HG02870 (cell line): ENCODE data around the gene TPM1.

ENCODE experiments used
- ATAC-seq: cut with Tn5 transposase; IDR thresholded peaks from one replicate; pipeline ENCODE4 v1.9.1; 2021; ENCODE audit warnings: mild to moderate bottlenecking, moderate library complexity; ENCODE audit not compliant: unreplicated experiment

TPM1 gene

DNA sequence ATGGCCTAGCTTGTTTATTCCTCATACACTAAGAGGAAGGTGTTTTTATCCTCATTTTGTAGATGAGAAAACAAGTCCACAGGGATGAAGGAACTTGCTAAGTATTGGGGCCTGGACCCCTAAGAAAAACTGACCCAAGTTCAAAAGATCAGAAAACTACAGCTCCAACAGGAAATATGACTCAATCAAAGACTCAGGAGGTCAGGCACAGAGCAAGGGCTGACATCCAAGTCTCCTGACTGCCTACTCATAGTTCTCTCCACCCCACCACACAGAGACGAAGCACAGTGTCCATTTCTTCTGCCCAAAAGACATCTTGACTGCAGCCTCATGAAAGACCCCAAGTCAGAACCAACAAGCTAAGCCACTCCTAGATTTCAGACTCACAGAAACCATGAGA lies 26.9 kb upstream of the TPM1 start:
- no peak for ATAC-seq

DNA sequence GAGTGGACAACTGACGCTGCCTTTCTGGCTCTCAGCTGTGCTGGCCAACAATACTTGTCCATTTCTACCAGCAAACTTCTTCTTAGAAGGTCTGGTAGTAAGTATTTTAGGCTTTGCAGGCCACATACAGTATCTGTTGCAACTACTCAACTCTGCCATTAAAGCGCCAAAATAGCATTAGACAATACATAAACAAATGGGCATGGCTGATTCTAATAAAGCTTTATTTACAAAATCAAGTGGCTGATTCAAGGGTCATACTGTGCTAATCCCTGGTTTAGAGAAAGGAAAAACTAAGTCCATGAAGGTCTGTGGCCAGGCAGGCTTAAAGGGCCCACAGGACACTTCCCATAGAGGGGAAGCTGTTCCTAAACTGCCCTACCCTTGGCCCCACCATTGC lies 26.3 kb upstream of the TPM1 start:
- no peak for ATAC-seq

DNA sequence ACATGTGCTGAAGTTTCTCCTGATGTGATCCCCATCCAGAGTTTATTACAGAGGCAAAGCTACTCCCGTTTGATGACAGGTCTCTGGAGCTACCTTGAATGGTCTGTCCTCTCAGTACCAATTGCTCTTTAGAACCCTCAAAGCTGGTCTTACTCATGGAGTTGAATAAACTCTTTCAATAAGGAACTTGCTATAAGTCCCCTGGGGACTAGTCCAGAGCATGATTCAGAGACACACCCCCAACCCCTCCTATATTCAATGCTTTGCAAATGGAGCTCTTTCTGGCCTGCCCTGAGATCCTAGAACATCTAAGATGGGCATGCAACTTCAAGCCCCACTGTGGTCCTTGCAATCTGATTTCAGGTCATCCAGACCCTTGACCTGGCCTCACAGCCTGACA lies 23.9 kb upstream of the TPM1 start:
- no peak for ATAC-seq

DNA sequence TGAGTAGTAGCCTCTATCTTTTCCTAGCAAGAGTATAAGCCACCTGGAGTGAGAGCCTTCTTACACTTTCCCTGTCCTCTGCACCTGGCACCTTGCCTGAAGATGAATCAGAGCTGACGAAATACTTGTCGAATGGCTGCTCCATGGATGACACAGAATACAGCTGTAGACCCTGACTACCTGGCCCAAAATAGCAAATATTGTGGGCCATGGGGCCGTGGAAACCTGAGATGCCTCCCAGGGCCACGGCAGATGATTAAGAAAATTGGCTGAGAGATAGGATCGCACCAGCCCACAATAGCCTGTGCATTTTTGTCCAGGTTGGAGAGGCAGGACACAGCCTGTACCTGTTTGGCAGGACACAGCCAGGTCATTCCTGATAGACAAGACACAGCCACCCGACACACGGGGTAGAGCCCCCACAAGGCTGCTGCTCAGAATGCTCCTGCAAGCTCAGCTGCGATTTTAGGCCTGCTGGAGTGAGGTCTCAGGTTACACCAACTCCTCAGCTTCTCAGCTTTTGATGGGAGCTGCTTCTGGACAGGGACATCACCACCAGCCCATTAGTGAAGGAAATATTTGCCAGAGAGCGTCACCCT lies 22.9 kb upstream of the TPM1 start:
- no peak for ATAC-seq

DNA sequence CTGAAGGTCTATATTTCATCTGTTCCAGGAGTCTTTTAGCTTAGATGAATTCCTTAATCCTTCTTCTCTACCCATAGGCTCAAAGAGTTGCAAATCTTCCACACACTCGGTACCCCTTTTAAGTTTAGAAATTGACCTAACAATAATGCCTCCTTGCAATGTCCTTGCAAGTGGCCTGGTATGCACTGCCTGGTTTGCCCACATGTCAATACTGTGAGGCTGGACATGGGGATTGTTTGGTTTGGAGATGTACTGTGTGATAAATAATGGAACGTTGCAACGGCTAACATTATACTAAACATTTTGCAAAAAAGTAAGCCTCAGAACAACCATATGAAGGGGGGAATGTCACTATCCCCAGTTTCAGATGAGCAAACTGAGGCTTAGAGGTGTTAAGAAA lies 22.4 kb upstream of the TPM1 start:
- no peak for ATAC-seq

DNA sequence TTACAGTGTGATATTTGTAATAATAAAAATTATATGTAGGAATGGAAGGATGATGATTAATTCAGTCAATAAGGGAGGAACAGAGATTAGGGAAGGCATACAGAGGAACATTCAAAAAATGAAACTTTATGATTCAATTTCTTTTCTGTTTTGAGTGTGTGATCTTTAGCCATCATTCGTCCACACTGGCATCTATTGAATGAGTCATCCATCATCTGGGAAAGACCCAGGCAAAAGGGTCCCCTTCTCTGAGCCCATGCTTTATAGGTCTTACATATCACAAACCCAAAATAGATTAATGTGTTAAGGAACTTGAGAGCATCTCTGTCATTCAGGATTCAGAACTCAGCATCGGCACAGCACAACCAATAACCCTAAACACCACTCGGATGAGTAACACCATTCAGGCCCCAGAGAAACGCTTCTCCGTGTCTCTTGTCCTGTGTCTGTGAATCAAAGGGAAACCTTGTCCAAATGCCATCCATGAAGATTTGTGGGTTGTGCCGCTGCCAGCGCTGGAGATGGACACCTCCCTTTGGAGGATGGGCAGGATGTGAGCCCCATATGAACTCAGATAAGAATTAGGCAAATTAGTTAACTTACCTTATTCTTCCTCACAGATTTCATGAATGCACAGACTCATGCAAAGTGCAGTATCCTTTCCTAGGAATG lies 21.7 kb upstream of the TPM1 start:
- ATAC-seq, result no peak

DNA sequence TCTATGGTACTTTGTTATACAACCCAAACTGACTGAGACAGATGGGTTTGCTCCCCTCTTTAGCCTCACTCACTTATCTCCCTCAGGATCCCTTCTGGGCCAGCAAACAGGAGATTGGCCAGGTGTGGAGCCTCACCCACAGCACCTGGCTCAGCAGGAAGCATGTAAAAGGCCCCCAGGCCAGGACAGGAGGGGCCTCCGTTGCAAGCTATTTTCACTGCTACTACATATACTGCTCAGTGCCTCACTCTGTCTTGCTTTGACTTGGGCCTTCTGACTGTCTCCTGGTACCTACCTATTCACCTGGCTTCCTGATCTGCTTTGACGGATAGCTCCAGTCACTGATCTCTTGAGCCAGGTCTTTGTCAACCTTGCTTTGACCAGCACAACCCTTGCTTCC lies 20.4 kb upstream of the TPM1 start:
- ATAC-seq, result no peak

DNA sequence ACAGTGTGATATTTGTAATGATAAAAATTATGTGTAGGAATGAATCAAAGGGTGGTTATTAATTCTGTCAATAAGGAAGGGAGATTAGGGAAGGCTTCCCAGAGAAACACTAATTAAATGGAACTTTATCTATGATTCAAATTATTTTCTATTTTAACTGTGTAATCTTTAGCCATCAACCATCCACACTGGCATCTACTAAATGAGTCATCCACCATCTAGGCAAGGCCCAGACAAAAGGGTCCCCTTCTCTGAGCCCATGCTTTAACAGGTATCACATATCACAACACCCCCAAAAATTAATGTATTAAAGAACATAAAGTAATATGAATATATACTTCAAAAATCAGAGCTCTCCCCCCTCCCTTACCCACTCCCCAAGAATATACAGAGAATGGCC lies 19.9 kb upstream of the TPM1 start:
- ATAC-seq, result no peak

DNA sequence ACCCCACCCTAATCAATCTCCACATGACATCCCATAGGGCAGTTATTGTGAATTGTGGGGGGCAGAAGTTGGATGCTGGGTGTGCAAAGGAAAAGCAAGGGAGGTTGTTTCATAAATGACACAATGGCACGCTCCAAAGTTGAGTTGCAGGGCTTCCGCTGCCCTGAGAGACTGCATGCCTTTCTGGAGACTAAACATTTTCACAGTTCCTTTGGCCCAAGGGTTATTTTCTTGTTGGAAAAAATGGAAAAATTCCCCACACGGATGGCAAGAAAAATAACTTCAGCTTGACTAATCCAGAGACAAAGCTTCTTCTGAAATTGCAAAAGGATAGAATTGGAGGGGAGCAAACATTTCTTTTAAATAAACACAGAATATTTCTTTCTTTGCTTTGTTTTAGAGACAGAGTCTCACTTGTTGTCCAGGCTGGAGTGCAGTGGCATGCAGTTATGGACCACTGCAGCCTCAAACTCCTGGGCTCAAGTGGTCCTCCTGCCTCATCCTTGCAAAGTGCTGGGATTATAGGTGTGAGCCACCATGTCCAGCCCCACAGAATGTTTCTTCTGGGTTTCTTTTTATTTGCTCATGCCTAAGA lies 19.1 kb upstream of the TPM1 start:
- ATAC-seq, result no peak

DNA sequence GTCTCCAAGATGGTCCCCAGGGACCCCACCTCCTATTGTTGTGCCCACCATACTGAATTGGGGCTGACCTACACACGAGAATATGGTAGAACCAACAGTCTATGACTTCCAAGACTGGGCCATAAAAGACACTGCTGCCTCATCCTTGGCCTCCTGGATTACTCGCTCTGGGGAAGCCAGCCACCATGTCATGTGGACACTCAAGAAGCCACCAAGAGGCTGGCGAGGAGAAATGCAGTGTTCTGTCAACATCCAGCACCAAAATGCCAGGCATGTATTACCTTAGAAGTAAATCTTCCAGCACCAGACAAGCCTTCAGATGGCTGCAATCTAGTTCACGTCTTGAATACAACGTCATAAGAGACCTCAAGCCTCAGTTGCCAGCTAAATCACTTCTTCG lies 17.1 kb upstream of the TPM1 start:
- ATAC-seq, result no peak

DNA sequence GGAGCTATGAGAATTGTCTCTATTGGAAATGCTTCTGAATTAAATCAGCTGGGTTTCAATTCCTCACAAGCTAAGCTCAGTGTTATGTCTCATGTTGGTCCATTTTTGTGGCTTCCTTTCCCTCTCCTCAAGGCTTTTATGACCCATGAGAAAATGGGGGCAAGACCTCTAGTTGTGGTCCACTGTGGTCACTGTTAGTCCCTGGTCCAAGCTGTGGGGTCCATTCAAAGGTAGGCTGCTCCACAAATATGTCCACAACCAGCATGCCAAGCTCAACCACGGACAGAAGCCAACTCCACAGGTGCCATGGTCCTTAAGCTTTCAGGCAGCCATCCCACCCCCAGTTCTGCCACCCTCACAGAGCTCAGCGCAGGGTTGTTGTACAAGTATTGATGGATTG lies 14.9 kb upstream of the TPM1 start:
- no peak for ATAC-seq

DNA sequence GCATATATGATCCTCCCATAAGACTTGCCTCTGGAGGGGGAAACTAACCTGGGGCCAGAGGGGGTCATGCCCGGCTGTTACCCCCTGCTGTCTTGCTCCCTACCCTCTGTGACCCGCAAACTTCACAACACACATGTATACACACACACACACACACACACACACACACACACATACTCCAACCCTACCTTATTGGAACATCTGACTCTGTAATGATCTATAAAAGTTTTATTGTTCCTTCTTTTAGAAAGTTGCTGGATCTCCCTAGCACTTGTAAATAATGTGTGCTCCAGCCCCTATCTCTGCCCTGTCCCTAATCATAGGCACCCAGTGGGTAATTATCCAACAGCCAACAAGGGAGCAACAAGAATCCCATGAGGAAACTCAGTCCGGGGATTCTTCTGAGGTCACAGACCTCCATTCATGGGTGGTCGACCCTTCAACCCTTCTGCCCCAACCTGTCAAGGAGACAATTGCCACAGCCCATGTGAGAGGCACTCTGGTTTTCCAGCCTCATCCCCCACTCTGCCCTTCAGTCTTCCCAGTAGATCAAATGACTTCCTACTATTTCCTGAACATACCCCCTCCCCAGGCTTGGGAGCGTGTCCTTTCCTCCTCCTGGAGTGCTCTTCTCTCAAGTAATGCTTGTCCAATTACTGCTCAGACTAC lies 14.0 kb upstream of the TPM1 start:
- no peak for ATAC-seq

DNA sequence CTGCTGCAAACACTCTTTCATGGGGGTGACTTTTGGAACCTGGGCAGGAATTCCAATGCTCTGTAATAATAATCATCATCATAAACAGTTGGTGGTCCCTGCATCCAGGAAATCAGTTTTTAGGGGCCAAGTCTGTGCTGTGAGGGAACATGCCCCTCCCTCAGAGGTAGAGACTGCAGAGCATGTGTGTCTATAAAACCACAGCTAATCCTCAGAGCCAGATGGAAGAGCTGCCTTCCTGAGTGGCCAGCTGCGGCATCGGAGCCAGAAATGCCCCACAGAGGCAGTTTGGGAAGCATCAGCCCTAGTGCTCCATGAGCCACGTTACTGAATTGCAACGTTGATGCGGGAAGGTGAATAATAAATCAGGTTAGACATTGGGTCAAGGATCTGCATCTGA lies 12.9 kb upstream of the TPM1 start:
- ATAC-seq, result no peak

DNA sequence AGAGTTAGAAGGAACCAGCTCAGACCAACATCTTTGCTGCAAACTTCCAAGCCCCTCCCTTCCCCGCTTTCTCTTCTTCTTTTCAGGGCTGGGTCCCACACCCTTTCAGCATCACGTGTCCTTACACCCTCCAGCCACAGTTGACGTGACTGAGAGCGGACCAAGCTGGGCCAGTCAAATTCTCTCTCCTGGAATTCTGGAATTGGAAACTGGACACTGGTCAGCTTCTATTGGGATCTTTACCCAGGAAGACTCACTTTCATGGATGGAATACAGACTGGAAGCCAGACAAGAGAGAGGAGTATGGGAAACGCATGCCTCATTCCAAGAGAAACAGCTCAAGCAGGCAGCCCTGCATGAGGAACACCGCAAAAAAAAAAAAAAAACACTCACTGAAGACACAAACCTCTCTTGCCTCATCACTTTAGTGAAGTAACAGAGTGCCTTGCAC lies 12.4 kb upstream of the TPM1 start:
- no peak for ATAC-seq

DNA sequence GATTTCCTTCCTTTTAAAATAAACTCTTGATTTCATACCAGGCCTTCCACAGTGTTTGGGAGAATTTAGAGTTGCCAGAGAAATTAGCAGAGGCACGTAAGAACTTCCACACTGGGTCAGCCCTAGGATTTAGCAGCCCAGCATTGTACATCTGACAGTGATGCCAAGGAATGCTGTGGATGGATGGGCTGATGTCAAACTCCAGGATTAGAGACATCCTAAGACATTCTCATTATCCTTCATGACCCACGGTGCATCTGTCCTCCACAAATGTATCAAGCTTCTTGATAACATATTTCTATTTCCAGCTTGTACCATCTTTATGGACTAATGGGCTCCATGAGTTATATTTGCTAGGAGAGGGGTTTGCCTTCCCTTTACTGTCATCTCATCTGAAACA lies 8.0 kb upstream of the TPM1 start:
- ATAC-seq, result no peak

DNA sequence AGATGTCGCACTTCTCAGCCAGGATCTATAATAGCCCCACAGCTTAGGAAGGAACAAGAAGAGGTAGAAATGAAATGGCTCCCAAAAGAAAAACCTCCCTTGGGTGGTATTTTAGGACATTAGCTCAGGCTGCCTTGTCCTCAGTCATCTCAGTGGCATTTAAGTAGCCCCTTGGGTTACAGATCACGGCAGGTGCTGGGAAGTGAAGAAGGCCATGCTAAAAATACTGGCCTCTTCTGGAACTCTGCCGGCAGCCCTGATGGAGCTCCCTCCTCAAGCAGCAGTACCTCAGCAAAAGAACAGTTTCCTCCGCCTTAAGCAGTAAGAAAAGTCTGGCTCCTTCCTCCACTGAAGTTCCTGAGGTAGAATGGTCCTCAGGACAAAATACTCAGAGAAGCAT lies 7.3 kb upstream of the TPM1 start:
- no peak for ATAC-seq

DNA sequence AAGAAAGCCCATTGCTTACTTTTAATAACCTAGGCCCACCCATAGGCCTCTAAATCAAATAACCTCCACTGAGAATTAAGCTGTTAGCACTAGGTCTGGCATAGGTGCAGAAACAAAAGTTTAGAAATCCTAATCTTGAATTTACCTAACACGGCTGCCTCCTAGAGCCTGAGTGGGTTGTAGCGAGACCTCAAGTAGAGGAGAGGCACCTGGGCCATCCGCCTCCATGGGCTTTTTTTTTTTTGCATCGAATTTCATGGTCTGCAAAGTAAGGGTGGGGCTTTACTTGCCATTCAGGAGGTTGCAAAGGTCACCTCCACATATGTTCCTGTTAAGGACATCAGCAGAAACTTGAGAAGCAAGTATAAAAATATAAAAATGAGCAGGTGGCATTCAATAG lies 6.6 kb upstream of the TPM1 start:
- ATAC-seq, result no peak

DNA sequence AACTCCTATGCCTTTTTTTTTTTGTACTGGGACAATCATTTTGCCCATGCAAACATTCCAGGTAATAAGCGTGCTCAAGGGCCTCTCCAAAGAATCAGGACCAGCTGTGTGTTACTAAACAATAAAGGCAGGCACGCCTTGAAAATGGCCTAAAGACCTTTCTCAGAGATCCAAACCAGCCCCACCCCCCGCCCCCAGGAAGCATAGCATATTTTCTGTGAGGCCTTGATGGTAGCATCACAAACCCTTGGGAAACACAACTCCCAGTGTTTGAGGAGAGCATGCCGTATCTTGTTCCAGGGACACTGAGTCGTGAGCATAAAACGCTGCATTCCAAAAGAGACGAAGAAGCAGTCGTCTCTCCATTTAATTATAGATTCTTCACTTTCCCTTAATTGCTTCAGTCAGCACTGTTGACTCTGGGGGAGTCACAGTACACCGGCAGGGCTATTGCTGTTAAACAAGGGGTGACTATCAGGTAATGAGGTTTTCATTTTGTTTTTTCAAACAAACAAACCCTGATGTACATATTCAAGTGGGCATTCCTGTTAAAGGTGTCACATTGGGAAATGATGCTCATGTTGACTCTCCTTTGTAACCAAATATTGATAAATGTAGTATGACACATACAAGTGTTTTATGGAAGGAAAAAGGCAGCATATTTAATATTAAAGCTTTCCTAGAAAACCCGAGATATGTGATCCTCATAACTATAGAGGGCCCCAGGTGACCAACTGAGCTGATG lies 4.4 kb upstream of the TPM1 start:
- no peak for ATAC-seq

DNA sequence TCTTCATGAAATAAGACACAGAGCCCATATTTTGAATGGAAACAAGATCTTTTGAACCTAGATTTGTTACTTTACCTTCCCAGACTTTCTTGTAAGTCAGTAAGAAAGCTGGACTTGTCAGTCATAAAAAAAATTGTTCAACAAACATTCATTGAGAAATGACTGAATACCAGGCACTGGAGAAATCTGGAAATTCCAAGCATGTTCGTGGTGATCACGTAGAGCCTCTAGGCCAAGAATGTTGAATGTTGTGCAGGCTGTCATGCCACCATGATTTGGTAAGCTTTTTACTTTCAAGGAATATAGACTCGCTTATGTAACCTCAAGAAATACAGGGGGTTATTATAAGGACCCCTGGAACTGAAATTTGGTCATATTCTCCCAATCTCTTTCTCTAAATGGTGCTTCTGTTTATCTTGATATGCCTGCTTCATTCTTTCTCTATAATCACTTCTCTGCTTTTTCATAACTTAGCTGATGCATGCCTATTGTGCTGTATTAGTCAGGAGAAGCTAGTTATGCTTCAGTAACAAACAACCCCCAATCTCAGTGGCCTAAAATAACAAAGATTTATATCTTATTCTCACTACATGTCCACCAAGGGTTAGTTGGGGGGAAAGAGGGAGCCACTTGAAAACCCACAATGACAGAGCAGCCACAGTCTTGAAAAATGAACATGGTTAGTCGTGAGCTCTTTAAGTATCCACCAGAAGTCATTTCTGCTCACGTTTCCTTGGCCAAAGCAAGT lies 3.4 kb upstream of the TPM1 start:
- ATAC-seq, result no peak

DNA sequence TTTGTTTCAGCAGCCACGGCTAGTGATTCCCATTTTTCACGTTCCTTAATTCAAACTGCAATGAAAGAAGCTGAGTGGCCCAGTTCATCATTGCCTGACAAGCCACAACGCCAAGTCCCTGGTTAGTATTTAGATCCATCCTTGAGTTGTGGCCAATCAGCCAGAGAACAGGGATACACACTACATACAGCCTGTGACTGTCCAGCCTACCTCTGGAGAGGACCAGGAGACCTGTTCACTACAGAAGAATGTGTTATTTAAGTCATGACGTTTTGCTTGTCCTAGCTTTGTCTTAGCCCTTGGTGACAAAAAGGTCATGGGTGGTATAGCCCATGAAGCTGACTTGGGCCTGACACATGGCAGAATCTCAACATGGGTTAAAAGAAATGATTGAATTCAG lies 2.7 kb upstream of the TPM1 start:
- ATAC-seq, result no peak

DNA sequence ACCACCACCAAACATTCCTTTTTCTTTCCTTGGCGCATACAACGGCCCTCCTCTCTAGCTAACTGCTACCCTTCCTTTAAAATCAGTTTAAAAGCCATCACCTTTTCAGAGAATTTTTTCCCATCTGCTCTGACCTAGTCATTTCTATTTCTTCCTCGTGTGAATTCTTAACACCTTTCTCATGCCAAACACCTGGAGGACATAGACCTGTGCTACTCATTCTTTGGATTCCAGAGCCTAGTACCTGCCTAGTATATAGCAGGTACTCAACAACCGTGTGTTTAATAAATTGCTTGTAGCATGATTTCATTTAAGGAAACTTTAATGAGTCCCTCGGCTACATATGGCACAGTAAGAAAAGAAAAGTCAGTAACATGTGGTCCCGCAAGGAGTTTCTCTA lies 2.0 kb upstream of the TPM1 start:
- ATAC-seq, result no peak
